Suprapubic skin (tissue), 4 donors: ENCODE data around the gene HIP1.

Experiments used
- CTCF ChIP-seq, 2 donors: fragments of 200-600 bp in 1 of 2; fragments of 450-650 bp in 1 of 2; sonication (generic) in 1 of 2; IDR thresholded peaks; one replicate each; pipeline ENCODE4 v1.5.1; 2016 to 2019; ENCODE audit warnings: antibody characterized with exemption in 2 of 2, mild to moderate bottlenecking in 1 of 2, moderate library complexity in 1 of 2
- EP300 ChIP-seq: sonication (generic); formaldehyde crosslinking; IDR thresholded peaks from one replicate; pipeline ENCODE4 v1.6.1; 2017; ENCODE audit warnings: antibody characterized with exemption
- POLR2A ChIP-seq, 2 donors: fragments of 450-650 bp; IDR thresholded peaks; one replicate each; pipeline ENCODE4 v1.6.1; 2017; ENCODE audit warnings: antibody characterized with exemption in 2 of 2, mild to moderate bottlenecking in 2 of 2, moderate library complexity in 2 of 2
- POLR2AphosphoS5 ChIP-seq, 3 donors: sonication (generic); formaldehyde crosslinking; IDR thresholded peaks; one replicate each; pipeline ENCODE4 v1.6.1; 2017; ENCODE audit warnings: antibody characterized with exemption in 3 of 3

- TF ChIP-seq POLR2A (IDR thresholded peaks at IDR 0.05) (no peak), POLR2AphosphoS5 (IDR thresholded peaks at IDR 0.05) (no peak), CTCF (IDR thresholded peaks at IDR 0.05) (peak in 1 of 2 donors; percentile 57), EP300 (no peak)
Observed at GRCh38 chr7:75642810-75643486, 95.8 kb downstream of the HIP1 start.
